ENCODE data around the gene GABBR2. TPM values are rescaled to one million over a fixed set of nuclear protein-coding genes. Genes with fewer than 3 reads are reported as not detected.

The GABBR2 gene
- total RNA-seq, 1 experiment from 2014 or later = not detected

GRCh38 chr9:98342820-98343210 lies 365.9 kb downstream of the GABBR2 start:
- DNase-seq (ENCODE audit: low read depth) = no peak

GRCh38 chr9:98342098-98342819 lies 366.5 kb downstream of the GABBR2 start:
- no peak for DNase-seq (ENCODE audit: low read depth)

GRCh38 chr9:98341157-98342097 lies 367.3 kb downstream of the GABBR2 start:
- no peak for DNase-seq (ENCODE audit: low read depth)

GRCh38 chr9:98339987-98340800 lies 368.5 kb downstream of the GABBR2 start:
- no peak for DNase-seq (ENCODE audit: low read depth)

- no peak for DNase-seq (ENCODE audit: low read depth)
Measured at GRCh38 chr9:98335661-98336060, 373.1 kb downstream of the GABBR2 start.

GRCh38 chr9:98334796-98335195 lies 373.9 kb downstream of the GABBR2 start:
- peak; percentile 68 for DNase-seq (ENCODE audit: low read depth)

- DNase-seq (ENCODE audit: low read depth) = peak; percentile 91
Measured at GRCh38 chr9:98333703-98334582, 374.8 kb downstream of the GABBR2 start.

- DNase-seq (ENCODE audit: low read depth) = no peak
Measured at GRCh38 chr9:98332405-98332831, 376.3 kb downstream of the GABBR2 start.

GRCh38 chr9:98331536-98332259 lies 377.0 kb downstream of the GABBR2 start:
- no peak for DNase-seq (ENCODE audit: low read depth)

GRCh38 chr9:98330831-98331230 lies 377.9 kb downstream of the GABBR2 start:
- DNase-seq (ENCODE audit: low read depth) = peak; percentile 69

- no peak for DNase-seq (ENCODE audit: low read depth)
Measured at GRCh38 chr9:98329904-98330303, 378.8 kb downstream of the GABBR2 start.

GRCh38 chr9:98329281-98329680 lies 379.5 kb downstream of the GABBR2 start:
- DNase-seq (ENCODE audit: low read depth) = peak; percentile 28

GRCh38 chr9:98328770-98329169 lies 380.0 kb downstream of the GABBR2 start:
- DNase-seq (ENCODE audit: low read depth) = no peak

GRCh38 chr9:98328141-98328540 lies 380.6 kb downstream of the GABBR2 start:
- no peak for DNase-seq (ENCODE audit: low read depth)

- DNase-seq (ENCODE audit: low read depth) = no peak
Measured at GRCh38 chr9:98327249-98327561, 381.5 kb downstream of the GABBR2 start.

GRCh38 chr9:98326459-98327248 lies 382.1 kb downstream of the GABBR2 start:
- peak; percentile 70 for DNase-seq (ENCODE audit: low read depth)

- DNase-seq (ENCODE audit: low read depth) = no peak
Measured at GRCh38 chr9:98324801-98325200, 383.9 kb downstream of the GABBR2 start.

- no peak for DNase-seq (ENCODE audit: low read depth)
Measured at GRCh38 chr9:98323831-98324135, 385.0 kb downstream of the GABBR2 start.

- peak; percentile 15 for DNase-seq (ENCODE audit: low read depth)
Measured at GRCh38 chr9:98323051-98323830, 385.5 kb downstream of the GABBR2 start.
